Urinary bladder (tissue), 4 donors: ENCODE measurements around the gene ECE1. TPM values are rescaled to one million over a fixed set of nuclear protein-coding genes. Genes with fewer than 3 reads are reported as not detected.
"Not testable (repeated sequence)": the region's sequence is repeated elsewhere in the genome, so short reads cannot be mapped to it uniquely, and the experiment has no call there.

Experiments used
- DNase-seq: peaks from one replicate; pipeline ENCODE4 v3.0.0-alpha.2; 2015; ENCODE audit errors: extremely low spot score
- H3K27ac ChIP-seq: one replicate; pipeline ENCODE4 v1.5.1; 2013; ENCODE audit warnings: low read depth, mild to moderate bottlenecking, moderate library complexity
- H3K36me3 ChIP-seq: one replicate; pipeline ENCODE4 v1.6.1; 2013; ENCODE audit warnings: mild to moderate bottlenecking, moderate library complexity; ENCODE audit not compliant: insufficient read depth
- H3K4me1 ChIP-seq: one replicate; pipeline ENCODE4 v1.6.1; 2013; ENCODE audit warnings: mild to moderate bottlenecking, moderate library complexity; ENCODE audit not compliant: insufficient read depth
- H3K4me3 ChIP-seq: one replicate; pipeline ENCODE4 v1.5.1; 2013; ENCODE audit warnings: low read depth, low read length
- WGBS: extraction: QIAGEN DNeasy Blood & Tissue Kit; methylation state at CpG from one replicate; pipeline ENCODE4 v1.1.7; 2013; 5-methylcytosine and 5-hydroxymethylcytosine counted together
- polyA plus RNA-seq: library from polyadenylated mRNA; stranded (reverse); fragments of 200-250 nt; gene quantifications from one replicate; pipeline ENCODE4 v1.2.3, GENCODE V29; 2013
- total RNA-seq: library from RNA; depleted of rRNA; stranded (reverse); fragments of >200 nt; gene quantifications from one replicate; pipeline ENCODE4 v1.2.3, GENCODE V29; 2014
- donor health status: healthy with polysubstance abuse.
- donor health status: healthy.

The ECE1 gene
- total and polyA plus RNA-seq, 2 donors, result 32.5 to 121 TPM

- H3K27ac ChIP-seq, H3K4me3 ChIP-seq, H3K4me1 ChIP-seq, DNase-seq, H3K36me3 ChIP-seq: not testable (repeated sequence)
- 91% methylated on average over 7 of the region's 7 CpGs for WGBS
Measured at GRCh38 chr1:21228224-21228623, 62.0 kb downstream of the ECE1 start.

DNA sequence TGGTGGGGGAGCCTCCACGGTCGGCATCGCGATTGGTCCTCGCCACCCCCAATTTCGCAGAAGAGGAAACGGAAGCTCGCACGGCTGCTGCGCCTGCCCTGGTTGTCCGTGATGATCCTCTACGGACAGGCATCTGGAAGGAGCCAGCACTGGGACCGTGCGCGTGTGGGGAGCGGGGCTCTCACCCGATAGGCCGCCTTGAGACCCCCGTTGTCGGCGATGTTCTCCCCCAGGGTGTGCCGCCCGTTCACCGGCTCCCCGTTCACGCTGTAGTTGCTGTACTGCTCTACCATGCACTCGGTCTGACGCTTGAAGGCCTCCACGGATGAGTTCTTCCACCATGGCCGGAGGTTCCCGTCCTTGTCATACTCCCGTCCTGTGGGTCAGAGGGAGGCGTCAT is 65.2 kb downstream of the ECE1 start:
- 95% methylated on average over 33 of the region's 33 CpGs for WGBS
- DNase-seq, result no peak
- H3K27ac ChIP-seq, result no peak overlapping the region
- H3K4me1 ChIP-seq, result no peaks in the 10 kb centered on the region
- no peak overlapping the region for H3K4me3 ChIP-seq
- H3K36me3 ChIP-seq, result peaks cover 3% of the 10 kb centered on the region

GRCh38 chr1:21220815-21221214 is 69.4 kb downstream of the ECE1 start:
- Histone ChIP-seq H3K27ac (no peak overlapping the region), H3K4me3 (no peak overlapping the region), H3K36me3 (peaks cover 3% of the 10 kb centered on the region), H3K4me1 (no peaks in the 10 kb centered on the region)
- WGBS, result 66% methylated on average over 7 of the region's 7 CpGs
- DNase-seq, result no peak

GRCh38 chr1:21219674-21220073 is 70.6 kb downstream of the ECE1 start:
- DNase-seq, result no peak
- WGBS, result 95% methylated on average over 21 of the region's 21 CpGs
- peaks cover 3% of the 10 kb centered on the region for H3K36me3 ChIP-seq
- H3K4me1 ChIP-seq, result no peaks in the 10 kb centered on the region
- H3K27ac ChIP-seq, result no peak overlapping the region
- no peak overlapping the region for H3K4me3 ChIP-seq

DNA sequence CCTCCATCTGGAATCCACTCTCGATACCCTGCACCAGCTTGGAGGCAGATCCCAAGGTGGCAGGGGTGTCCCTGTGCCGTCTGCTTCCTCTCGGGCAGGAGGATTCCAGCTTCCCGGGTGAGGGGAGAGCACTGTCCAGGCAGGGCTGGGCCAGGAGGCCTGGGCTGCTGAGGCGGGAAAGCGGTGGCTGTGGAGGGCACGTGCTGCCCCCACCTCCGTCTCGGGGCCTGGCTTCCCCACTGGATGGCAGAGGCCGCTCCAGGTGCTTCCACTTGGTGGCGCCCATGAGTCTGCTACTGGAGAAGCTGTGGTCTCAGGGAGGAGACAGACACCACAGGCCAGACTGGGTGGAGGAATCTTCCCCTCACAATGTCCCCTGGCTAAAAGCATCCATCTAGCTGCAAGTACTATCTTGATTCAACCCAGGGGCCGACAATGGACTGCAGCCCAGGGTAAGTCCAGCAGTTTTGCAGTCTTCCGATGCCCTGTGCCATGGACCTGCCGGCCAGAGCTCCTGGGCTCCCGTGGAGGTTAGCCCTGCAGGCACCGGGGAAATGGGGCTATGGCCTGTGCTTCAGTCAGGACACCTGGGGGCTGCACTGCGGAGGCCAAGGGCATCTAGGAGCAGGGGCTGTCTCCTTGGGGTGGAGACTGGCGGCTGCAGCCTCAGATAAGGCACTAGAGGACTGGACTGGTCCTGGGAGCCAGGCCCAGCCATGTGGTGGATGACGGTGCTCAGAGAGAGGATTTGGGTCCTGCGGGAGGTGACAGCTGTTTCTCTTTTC is 72.3 kb downstream of the ECE1 start:
- H3K4me3 ChIP-seq, result no peak overlapping the region
- WGBS, result 78% methylated on average over 20 of the region's 20 CpGs
- no peaks in the 10 kb centered on the region for H3K4me1 ChIP-seq
- H3K36me3 ChIP-seq, result peaks cover 3% of the 10 kb centered on the region
- H3K27ac ChIP-seq, result no peak overlapping the region
- no peak for DNase-seq

DNA sequence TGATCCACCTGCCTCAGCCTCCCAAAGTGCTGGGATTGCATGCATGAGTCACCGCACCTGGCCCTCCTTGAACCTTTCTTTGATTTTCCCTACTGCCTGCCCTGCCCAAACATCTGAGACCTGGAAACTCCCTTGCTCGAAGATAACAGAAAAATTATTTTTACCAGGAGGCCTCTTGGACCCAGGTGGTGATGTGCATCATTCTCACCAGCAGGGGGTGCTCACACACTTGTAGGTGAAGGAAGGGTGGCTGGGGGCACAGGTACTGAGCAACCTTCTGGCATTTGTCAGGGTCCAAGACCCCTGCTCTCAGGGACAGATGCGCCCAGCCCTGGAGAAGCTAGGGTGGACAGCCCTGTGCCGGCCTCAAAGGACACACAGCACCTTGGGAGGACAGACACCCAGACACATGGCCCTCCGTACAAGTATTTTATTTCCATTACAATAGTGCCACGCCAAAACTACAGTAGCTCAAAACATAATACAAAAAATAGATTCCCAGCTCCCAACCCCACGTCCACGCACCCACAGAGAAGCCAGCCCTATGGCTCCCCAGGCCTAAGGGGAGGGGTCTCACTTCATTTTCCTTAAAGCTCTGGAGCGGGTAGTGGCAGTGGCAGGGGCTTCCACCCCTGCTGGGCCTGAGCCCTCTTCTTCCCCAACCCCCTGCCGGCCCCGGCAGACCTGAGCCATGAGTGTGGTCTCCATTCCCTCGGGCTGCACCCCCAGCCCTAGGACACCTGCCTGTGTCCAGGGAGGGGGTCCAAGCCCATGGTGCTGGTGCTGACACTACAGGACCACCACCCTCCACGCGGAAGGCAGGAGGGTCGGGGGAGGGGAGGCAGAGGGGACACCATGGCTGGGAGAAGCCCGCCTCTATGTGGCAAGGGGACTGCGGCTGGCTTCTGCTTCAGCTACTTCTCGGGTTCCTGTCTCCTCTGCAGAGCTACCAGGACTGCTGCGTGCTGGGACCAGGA is 73.1 kb downstream of the ECE1 start:
- H3K27ac ChIP-seq, result no peak overlapping the region
- no peak for DNase-seq

GRCh38 chr1:21212126-21212525 is 78.1 kb downstream of the ECE1 start:
- Histone ChIP-seq H3K27ac (no peak overlapping the region), H3K36me3 (no peaks in the 10 kb centered on the region), H3K4me1 (no peaks in the 10 kb centered on the region), H3K4me3 (no peak overlapping the region)
- WGBS, result 28% methylated on average over 3 of the region's 3 CpGs
- no peak for DNase-seq

More for the DNA sequence above, 73.1 kb downstream of the ECE1 start:
- H3K4me1 ChIP-seq, result no peaks in the 10 kb centered on the region
- H3K36me3 ChIP-seq, result peaks cover 3% of the 10 kb centered on the region
- WGBS, result 81% methylated on average over 19 of the region's 19 CpGs
- no peak overlapping the region for H3K4me3 ChIP-seq

DNA sequence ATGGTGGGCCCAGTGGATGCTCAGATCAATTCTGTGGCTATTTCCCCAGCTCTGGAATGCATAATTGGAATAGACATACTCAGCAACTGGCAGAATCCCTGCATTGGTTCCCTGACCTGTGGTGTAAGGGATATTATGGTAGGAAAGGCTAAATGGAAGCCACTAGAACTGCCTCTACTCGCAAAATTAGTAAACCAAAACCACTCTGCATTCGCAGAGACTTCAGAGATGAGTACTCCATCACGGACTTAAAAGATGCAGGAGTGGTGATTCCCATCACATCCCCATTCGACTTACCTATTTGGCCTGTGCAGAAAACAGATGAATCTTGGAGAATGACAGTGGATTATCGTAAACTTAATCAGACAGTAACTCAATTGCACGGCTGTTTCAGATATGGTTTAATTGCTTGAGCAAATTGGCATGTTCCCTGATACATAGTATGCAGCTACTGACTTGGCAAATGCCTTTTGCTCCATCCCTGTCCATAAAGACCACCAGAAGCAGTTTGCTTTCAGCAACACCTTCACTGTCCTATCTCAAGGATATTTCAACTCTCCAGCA is 82.0 kb downstream of the ECE1 start:
- H3K4me1 ChIP-seq, H3K4me3 ChIP-seq, DNase-seq, H3K27ac ChIP-seq, H3K36me3 ChIP-seq: not testable (repeated sequence)
- 76% methylated on average over 6 of the region's 6 CpGs for WGBS

GRCh38 chr1:21206117-21206516 is 84.1 kb downstream of the ECE1 start:
- H3K36me3 ChIP-seq, result no peaks in the 10 kb centered on the region
- 80% methylated on average over 2 of the region's 2 CpGs for WGBS
- no peak overlapping the region for H3K4me3 ChIP-seq
- H3K27ac ChIP-seq, result no peak overlapping the region
- no peaks in the 10 kb centered on the region for H3K4me1 ChIP-seq
- DNase-seq, result no peak

- no peak overlapping the region for H3K4me3 ChIP-seq
- H3K4me1 ChIP-seq, result no peaks in the 10 kb centered on the region
- DNase-seq, result no peak
- H3K27ac ChIP-seq, result no peak overlapping the region
- 87% methylated on average over 5 of the region's 5 CpGs for WGBS
- no peaks in the 10 kb centered on the region for H3K36me3 ChIP-seq
Measured at GRCh38 chr1:21205416-21205815, 84.8 kb downstream of the ECE1 start.

DNA sequence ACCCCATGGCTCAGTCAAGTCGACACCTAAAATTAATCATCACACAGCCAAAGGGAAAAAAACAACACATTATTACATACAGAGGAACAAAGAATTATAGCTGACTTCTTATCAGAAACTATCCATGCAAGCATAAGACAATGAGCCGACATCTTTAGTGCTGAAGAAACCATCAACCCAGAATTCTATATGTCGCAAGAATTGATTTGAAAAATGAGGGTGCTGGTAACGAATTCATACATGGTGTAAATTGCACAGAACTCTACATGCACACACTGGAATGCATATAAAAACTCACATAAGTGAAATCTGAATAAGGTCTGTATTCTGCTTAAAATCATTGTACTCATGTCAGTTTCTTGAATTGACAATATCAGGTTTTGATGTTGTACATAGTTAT is 88.6 kb downstream of the ECE1 start:
- WGBS, result 91% methylated on average over 4 of the region's 4 CpGs
- Histone ChIP-seq H3K36me3 (no peaks in the 10 kb centered on the region), H3K4me3 (no peak overlapping the region), H3K4me1 (no peaks in the 10 kb centered on the region), H3K27ac (no peak overlapping the region)
- DNase-seq, result no peak

DNA sequence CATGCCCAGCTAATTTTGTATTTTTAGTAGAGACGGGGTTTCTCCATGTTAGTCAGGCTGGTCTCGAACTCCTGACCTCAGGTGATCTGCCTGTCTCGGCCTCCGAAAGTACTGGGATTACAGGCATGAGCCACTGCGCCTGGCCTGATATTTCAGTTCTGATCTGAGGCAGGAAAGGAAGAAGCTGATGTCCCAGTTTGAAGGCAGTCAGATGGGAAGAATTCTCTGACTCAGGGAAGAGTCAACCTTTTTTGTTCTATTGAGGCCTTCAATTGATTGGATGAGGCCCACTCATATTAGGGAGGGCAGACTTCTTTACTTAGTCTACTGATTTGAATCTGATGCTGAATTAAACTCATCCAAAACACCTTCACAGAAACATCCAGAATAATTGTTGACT is 89.0 kb downstream of the ECE1 start:
- H3K4me3 ChIP-seq, H3K4me1 ChIP-seq, H3K27ac ChIP-seq, H3K36me3 ChIP-seq, DNase-seq: not testable (repeated sequence)
- WGBS, result 95% methylated on average over 5 of the region's 5 CpGs

DNA sequence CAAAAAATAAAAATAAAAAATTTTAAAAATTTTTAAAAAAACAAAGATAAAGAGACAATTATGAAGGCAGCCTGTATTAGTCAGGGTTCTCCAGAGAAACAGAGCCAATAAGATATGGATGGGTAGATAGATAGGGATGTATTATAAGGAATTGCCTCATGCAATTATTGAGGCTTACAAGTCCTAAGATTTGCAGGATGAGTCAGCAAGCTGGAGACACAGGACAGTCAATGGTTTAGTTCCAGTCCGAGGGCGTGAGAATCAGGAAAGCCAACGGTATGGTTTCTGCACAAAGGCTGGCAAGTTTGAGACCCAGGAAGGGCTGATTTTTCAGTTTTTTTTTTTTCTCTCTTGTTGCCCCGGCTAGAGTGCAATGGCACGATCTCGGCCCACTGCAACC is 89.5 kb downstream of the ECE1 start:
- H3K4me1 ChIP-seq, result no peaks in the 10 kb centered on the region
- no peak for DNase-seq
- WGBS, result 91% methylated on average over 6 of the region's 6 CpGs
- H3K4me3 ChIP-seq, result no peak overlapping the region
- no peaks in the 10 kb centered on the region for H3K36me3 ChIP-seq
- H3K27ac ChIP-seq, result no peak overlapping the region
